Neutrophil (primary cell): ENCODE data around the gene SNX1.

ENCODE experiments used
- H3K27ac ChIP-seq: fragments of 200-600 bp; sonication (generic); 2 replicates; pipeline ENCODE4 v1.5.1; 2016; ENCODE audit warnings: mild to moderate bottlenecking, moderate library complexity
- H3K27me3 ChIP-seq: fragments of 200-600 bp; sonication (generic); 2 replicates; pipeline ENCODE4 v1.6.0; 2016; ENCODE audit warnings: mild to moderate bottlenecking
- H3K36me3 ChIP-seq: fragments of 200-600 bp; sonication (generic); 2 replicates; pipeline ENCODE4 v1.5.1; 2017
- H3K4me1 ChIP-seq, 2 experiments: fragments of 200-600 bp in 1 of 2; sonication (generic) in 1 of 2; 1 replicate in 1 of 2; 2 replicates in 1 of 2; pipeline versions ENCODE4 v1.5.1 to v1.6.1; 2013 to 2016; ENCODE audit warnings: low read depth in 1 of 2, low read length in 1 of 2, mild to moderate bottlenecking in 1 of 2, moderate library complexity in 1 of 2; ENCODE audit not compliant: control insufficient read depth in 1 of 2, insufficient read depth in 1 of 2
- H3K4me3 ChIP-seq, 2 experiments: fragments of 200-600 bp in 1 of 2; sonication (generic) in 1 of 2; 1 replicate in 1 of 2; 2 replicates in 1 of 2; pipeline ENCODE4 v1.5.1; 2013 to 2016; ENCODE audit warnings: low read depth in 1 of 2, low read length in 1 of 2, mild to moderate bottlenecking in 1 of 2, moderate library complexity in 1 of 2
- H3K9me3 ChIP-seq: fragments of 200-600 bp; sonication (generic); 2 replicates; pipeline ENCODE4 v1.5.1; 2016
- CTCF ChIP-seq: fragments of 200-600 bp; sonication (generic); IDR thresholded peaks from 2 replicates; pipeline ENCODE4 v1.5.1; 2016; ENCODE audit warnings: antibody characterized with exemption

The SNX1 gene

GRCh38 chr15:64164436-64164835 is 68.7 kb downstream of the SNX1 start:
- TF ChIP-seq CTCF = no peak
- Histone ChIP-seq H3K4me1 (peaks cover 40 to 43% of the 10 kb centered on the region in 2 experiments), H3K27ac (peak overlapping the region; percentile 94)

GRCh38 chr15:64166102-64166890 is 70.5 kb downstream of the SNX1 start:
- H3K4me3 ChIP-seq = no peak overlapping the region
- H3K4me1 ChIP-seq = peaks cover 36 to 38% of the 10 kb centered on the region in 2 experiments
- TF ChIP-seq CTCF = no peak
- H3K27me3 ChIP-seq = no peaks in the 10 kb centered on the region
- H3K9me3 ChIP-seq = no peaks in the 10 kb centered on the region
- H3K36me3 ChIP-seq = peaks cover 14% of the 10 kb centered on the region
- no peak overlapping the region for H3K27ac ChIP-seq

More at GRCh38 chr15:64164436-64164835, 68.7 kb downstream of the SNX1 start:
- H3K36me3 ChIP-seq = peaks cover 21% of the 10 kb centered on the region
- H3K9me3 ChIP-seq = no peaks in the 10 kb centered on the region
- H3K4me3 ChIP-seq = peak overlapping the region; percentile 78
- no peaks in the 10 kb centered on the region for H3K27me3 ChIP-seq

GRCh38 chr15:64180235-64180824 is 84.5 kb downstream of the SNX1 start:
- no peaks in the 10 kb centered on the region for H3K27me3 ChIP-seq
- H3K36me3 ChIP-seq = peaks cover 33% of the 10 kb centered on the region
- no peak overlapping the region for H3K27ac ChIP-seq
- H3K4me3 ChIP-seq = no peak overlapping the region
- H3K4me1 ChIP-seq = peaks cover 3 to 4% of the 10 kb centered on the region in 2 experiments
- H3K9me3 ChIP-seq = no peaks in the 10 kb centered on the region
- TF ChIP-seq CTCF = no peak

GRCh38 chr15:64182859-64183370 is 87.1 kb downstream of the SNX1 start:
- Histone ChIP-seq H3K27ac (no peak overlapping the region), H3K4me3 (no peak overlapping the region), H3K36me3 (peaks cover 15% of the 10 kb centered on the region), H3K4me1 (peaks cover 6 to 10% of the 10 kb centered on the region in 2 experiments), H3K27me3 (no peaks in the 10 kb centered on the region), H3K9me3 (no peaks in the 10 kb centered on the region)
- no peak for TF ChIP-seq CTCF

- H3K9me3 ChIP-seq = no peaks in the 10 kb centered on the region
- H3K4me3 ChIP-seq = no peak overlapping the region
- H3K27ac ChIP-seq = peak overlapping the region; percentile 57
- no peak for TF ChIP-seq CTCF
- peaks cover 6 to 10% of the 10 kb centered on the region in 2 experiments for H3K4me1 ChIP-seq
- no peaks in the 10 kb centered on the region for H3K27me3 ChIP-seq
- peaks cover 9% of the 10 kb centered on the region for H3K36me3 ChIP-seq
Observed at GRCh38 chr15:64185146-64185911, 89.5 kb downstream of the SNX1 start.
